ENCODE measurements around the gene PIK3C3.
A peak's percentile ranks its signal among the peaks of the same experiment; 100 is the strongest.
"Not testable (repeated sequence)": the region's sequence is repeated elsewhere in the genome, so short reads cannot be mapped to it uniquely, and the experiment has no call there.

PIK3C3 gene

DNA sequence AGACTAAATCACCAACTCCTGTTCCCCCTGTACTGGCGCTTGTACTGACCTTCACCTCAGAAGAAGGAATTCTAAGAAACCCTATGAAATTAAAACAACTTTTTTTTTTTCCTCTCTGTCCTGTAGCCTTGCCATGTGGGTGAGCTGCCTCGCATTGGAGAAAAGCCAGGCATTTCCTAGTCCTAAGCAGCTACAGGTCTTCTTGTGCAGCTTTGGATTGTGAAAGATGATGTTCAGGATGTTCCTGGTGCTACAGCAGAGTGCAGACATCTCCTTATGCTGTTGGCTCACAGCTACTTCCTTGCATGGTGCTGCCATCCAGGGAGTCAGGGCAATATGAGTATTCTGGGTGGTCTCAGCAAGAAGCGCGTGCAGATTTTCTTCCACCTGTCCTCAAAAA, 11.9 kb downstream of the PIK3C3 start:
- DNase-seq = no peak

GRCh38 chr18:41967680-41968079, 12.6 kb downstream of the PIK3C3 start:
- DNase-seq = no peak

DNA sequence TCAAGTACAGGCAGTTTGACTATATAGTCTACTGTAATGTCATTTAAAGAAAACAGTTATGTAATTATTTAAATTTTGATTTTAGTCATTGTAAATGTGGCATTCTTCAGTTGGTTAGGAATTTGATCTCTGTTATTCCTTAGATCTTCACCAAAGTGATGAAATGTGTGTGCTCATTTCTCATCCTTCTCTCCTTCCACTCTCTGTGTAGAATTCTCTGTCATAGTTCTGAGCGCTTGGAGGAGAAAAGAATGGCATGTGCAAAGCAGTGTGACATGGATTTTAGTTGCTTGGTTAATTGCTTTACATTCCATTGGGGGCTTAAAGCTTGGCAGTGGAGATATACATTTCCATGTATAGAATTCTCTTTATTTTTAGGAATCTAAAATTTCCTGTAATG, 14.8 kb downstream of the PIK3C3 start:
- no peak for DNase-seq

DNA sequence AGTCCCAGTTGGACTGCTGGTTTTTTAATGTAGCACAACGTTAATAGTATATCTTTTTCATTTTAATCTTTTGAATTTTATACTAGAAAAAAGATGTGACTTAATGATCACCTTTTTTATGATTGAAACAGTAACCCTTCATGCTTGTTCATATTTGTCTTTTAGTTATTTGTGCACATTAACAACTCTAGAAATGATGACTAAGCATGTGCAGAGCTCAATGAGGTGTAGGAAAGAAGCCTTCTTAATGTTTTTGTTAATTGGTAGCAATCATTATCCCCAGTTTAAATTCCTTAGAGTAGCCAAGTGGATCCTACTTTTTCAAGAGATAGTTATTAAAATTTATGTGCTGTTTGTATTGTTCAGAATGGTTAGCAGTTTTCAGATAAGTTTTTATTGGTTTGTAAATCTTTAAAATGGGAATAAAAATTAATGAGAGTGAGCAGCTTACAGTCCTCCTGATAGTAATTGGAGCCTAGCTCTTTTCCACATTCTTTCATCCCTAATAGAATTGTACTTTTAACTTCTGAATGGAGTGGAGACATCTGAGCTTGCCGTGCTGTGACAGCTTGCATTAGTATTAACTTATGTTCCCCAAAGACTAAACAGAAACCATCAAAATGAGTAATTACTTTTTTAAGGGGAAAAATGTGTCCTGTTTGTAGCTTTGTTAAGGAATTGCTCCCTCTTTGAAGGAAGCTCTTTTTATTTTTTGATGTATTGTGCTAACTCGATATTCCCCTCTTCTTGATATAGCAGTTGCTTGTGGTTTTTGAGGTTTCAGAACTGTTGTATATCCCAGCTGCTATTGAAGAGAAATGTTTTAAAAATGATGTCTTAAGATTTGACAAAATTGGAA, 17.3 kb downstream of the PIK3C3 start:
- no peak for DNase-seq

- no peak for DNase-seq
These were observed 18.9 kb downstream of the PIK3C3 start for GRCh38 chr18:41973983-41974382.

GRCh38 chr18:41974796-41975201, 19.8 kb downstream of the PIK3C3 start:
- no peak for DNase-seq

GRCh38 chr18:41975284-41975683, 20.2 kb downstream of the PIK3C3 start:
- no peak for DNase-seq

DNA sequence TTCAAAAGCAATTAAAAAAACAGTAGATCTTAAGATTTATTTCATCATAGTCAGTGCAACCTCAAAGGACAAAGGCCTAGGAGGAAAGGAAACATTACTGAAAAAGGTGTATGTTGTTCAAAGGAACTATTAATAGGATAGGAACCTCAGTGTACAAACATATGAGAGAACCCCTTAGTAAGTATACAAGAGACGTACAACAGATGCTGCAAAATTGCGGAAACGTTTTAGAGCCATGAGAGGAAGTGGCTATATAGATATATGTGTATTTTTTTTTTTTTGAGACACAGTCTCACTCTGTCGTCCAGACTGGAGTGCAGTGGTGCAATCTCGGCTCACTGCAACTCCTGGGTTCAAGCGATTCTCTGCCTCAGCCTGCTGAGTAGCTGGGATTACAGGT, 22.2 kb downstream of the PIK3C3 start:
- DNase-seq = no peak

DNA sequence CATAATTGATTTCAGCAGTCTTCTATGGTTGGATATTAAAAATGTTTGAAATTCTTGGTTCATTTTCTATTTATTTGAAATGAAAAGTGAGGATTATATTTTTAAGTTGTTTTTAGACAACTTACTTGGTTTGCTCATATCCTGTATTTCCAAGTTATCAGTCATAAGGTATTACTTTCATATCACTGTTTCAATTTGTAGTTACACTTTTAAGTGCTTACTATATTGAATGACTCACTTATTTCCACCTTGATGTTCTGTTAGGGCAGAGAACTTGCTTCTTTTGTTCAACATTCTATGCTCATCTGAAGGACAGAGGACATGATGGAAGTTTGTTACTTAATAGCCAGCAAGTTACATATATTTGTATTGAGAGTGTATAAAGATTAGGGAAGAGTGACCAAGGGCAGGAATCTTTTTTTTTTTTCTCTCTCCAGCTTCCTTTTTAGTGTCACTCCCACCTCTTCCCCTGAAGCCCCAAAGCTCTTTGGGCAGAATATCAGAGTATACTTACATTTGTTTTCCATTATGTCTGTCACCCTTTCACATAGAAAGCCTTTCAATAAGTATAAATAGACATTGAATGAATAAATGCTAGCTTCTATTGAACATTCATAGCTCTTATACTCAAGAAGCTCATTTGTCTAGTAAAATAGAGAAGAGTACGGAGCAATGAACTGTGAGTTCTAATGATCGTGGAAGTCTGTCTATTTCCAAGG, 28.1 kb downstream of the PIK3C3 start:
- DNase-seq = no peak

DNA sequence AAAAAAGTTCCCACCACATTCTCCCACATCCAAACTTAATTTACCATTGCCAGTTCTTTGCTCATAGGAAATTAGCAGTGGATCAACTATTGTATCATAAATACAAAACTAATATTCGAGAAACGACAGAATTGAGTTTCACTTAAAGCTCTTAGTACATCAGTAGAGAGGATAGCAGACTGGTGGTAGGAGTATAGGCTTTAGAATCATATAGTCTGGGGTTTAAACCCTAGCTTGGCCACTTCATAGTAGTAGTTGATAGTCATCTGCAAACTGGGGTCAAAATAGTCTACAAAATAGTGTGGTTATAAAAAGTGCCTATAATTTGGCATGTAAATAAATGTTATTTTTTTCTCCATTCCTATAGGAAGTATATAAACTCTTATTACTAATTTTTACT, 30.9 kb downstream of the PIK3C3 start:
- DNase-seq = no peak

- DNase-seq = no peak
These were observed 34.5 kb downstream of the PIK3C3 start for GRCh38 chr18:41989508-41989907.

DNA sequence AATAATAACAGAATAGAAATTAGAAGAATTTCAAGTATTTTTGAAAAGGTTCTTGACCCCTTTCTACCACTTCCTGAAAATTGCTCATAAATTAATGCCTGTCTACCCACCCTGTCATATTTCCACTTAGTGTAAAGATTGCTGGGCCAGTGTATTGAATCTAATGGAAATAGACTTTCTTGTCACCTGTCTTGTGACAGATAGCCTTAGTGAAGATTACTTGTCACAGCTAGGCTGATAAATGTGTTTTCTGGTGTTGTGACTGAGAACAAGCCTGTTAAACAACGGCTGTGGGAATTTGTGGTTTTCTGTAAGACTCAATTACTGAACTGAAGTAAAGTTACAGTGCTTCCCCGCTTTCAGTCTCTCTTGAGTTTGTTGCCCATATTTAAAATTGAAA, 37.0 kb downstream of the PIK3C3 start:
- DNase-seq = no peak

DNA sequence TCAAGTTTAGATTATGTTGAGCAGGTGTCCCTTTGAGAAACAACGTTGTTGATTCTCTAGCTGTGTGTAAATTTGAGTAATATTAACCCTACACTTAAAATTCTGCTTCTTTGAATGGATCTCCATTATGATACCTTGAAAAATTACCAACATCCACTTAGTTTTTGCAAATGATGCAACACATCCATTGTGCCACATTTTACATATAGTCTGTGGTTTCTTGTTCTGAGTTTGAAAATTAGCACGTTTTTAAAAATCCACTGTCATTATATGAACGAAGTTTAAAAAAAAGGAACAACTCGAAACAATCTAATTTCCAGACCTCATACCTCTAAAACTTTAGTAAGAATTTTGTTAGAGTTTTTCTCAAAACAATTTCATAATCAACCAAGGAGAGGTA, 37.7 kb downstream of the PIK3C3 start:
- no peak for DNase-seq

DNA sequence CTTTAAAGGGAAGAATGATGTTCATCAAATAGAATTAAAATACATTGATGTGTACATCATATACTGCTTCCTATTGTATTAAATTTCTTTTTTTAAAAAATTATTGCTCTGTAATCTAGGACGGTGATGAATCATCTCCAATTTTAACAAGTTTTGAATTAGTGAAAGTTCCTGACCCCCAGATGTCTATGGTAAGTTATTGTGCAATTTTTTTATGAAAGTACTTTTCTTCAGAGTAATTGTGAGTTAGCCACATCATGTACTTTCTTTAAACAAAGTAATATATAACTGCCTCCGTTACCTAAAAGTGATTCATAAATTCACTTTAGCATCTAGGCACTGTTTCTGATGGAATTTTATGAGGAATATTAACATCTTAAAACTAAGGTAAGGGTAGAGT, 38.1 kb downstream of the PIK3C3 start:
- no peak for DNase-seq

DNA sequence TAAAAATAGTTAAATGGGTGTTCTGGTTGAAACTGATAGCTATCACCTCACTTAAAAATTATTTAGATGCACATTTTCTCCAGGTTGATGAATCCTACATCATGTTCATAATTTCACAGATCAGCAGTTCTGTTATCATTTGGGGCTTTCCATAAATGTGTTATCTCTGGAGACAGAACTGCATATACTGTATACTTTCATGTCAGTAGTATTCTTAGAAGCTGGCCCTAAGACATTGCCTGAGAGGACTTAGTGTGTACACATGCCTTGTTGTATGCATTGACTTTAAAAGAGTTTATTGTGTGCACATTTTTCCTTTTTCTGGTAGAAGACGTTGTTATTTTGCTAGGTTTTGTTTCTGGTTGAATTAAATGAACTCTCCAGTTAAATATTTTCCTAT, 41.0 kb downstream of the PIK3C3 start:
- no peak for DNase-seq

- DNase-seq = peak; percentile 43
These were observed 44.7 kb downstream of the PIK3C3 start for GRCh38 chr18:41999751-42000150.

GRCh38 chr18:42001801-42002200, 46.8 kb downstream of the PIK3C3 start:
- no peak for DNase-seq

- DNase-seq = no peak
These were observed 49.6 kb downstream of the PIK3C3 start for GRCh38 chr18:42004653-42005052.

GRCh38 chr18:42005782-42006181, 50.7 kb downstream of the PIK3C3 start:
- DNase-seq = no peak

- not testable (repeated sequence) for DNase-seq
These were observed 54.4 kb downstream of the PIK3C3 start for GRCh38 chr18:42009457-42009856.

DNA sequence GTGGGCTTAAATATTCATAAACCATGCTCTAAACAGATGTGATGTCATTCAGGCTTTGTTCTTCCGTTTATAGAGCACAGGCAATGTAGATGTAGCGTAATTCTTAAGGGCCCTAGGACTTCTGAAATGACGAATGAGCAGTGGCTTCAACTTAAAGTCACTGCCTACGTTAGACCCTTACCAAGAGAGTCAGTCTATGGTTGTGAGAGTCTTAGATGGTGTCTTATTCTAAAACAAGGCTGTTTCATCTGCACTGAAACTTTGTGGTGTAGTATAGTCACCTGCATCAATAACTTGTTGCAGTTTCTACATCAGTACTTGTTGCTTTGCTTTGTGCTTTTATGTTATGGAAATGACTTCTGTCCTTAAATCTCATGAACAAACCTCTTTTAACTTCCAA, 56.0 kb downstream of the PIK3C3 start:
- DNase-seq = no peak

DNA sequence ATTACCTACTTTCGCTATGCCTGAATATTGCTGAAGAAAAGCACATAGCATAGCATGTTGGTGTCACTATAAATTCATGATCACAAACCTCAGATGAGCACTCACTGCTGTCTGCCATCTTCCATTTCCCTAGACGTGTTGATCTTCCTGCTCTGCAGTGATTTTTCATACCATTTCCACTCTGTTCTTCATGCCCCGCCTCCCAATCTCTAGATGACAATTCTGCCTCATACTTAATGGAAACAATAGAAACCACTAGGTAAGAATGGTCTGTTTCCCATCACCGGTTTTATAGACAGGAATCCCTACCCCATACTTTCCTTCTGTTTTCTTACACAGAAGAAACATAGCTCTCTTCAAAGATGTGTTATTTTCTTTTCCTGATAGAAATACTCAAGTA, 63.8 kb downstream of the PIK3C3 start:
- DNase-seq = no peak

GRCh38 chr18:42024131-42024530, 69.1 kb downstream of the PIK3C3 start:
- DNase-seq = no peak

- DNase-seq = no peak
These were observed 70.5 kb downstream of the PIK3C3 start for GRCh38 chr18:42025491-42025890.

Data from GDM1 (cell line).